GM12864 (cell line): ENCODE results near the gene PPM1E.

Source experiments
- DNase-seq: peaks from one replicate; pipeline ENCODE4 v3.0.0-alpha.2; 2011; ENCODE audit warnings: low read depth
- H3K4me3 ChIP-seq: 2 replicates; pipeline ENCODE4 v1.5.1; 2011; ENCODE audit warnings: mild to moderate bottlenecking, low read depth, low read length, control low read depth
- CTCF ChIP-seq: IDR thresholded peaks from 2 replicates; pipeline ENCODE4 v1.5.1; 2011; ENCODE audit warnings: low read depth, mild to moderate bottlenecking, moderate library complexity, low read length, control low read depth, inconsistent platforms; ENCODE audit errors: missing control alignments

PPM1E gene

GRCh38 chr17:58911741-58912343 is 156.2 kb downstream of the PPM1E start:
- TF ChIP-seq CTCF = no peak
- no peak overlapping the region for H3K4me3 ChIP-seq
- DNase-seq = no peak

DNA sequence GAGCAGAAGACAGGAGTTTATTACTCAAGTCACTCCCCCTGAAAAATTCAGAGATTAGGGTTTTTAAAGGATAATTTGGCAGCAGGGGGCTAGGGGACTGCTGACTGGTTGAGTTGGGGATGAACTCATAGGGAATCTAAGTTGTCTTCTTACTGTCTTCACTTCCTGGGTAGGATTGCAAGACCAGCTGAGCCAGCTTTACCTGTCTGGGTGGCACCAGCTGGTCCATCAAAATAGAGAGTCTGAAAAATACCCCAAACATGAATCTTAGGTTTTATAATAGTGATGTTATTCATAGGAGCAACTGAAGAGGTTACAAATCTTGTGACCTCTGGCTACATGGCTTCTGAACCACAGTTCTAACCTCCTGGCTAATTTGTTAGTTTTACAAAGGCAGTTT is 157.9 kb downstream of the PPM1E start:
- H3K4me3 ChIP-seq = no peak overlapping the region
- DNase-seq = no peak
- no peak for TF ChIP-seq CTCF

DNA sequence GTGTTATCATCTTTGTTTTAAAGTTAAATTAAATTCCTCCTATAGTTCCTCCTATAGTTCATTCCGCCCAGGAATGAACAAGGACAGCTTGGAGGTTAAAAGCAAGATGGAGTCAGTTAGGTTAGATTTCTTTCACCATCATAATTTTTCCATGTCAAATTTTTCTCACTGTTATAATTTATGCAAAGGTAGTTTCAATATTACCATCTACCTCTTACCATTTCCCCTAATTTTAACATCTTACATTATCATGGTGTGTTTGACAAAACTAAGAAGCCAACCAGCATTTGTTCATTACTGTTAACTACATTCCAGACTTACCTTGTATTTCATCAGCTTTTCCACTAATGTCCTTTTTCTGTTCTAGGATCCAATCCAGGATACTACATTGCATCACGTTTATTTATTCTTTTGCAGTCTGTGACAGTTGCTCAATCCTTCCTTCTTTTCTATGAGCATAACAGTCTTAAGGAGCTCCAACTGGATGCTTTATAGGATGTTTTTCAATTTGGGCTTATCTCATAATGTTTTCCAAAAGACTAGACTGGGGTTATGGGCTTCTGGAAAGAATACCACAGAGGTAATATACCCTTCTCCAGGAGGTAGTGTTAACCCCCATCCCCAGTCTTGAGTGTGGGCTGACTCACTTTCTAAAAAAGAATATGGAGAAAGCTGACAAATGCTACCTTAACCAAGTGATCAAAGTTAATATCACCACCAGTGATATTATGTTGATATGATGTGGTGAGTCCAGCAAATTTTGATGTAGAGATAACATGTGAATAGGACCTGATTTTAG is 158.5 kb downstream of the PPM1E start:
- no peak overlapping the region for H3K4me3 ChIP-seq
- TF ChIP-seq CTCF = no peak
- DNase-seq = no peak

DNA sequence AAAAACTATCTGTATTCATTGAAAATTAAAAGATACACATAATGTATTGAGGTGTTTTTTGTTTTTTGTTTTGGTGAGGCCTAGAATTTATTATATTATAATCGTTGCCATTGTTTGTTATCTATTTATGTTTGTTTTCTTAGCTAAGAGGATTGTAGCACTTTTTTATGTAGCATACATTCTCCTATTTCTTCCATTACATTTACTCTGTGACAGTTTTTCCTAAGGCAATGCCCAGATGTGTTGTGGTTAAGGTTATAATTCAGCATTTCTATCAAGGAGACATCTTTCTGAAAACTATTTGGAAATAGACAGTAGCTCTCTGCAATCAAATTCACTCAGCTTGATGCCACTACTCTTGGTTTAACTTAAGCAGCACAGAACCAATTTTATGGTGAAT is 161.6 kb downstream of the PPM1E start:
- no peak overlapping the region for H3K4me3 ChIP-seq
- no peak for DNase-seq
- TF ChIP-seq CTCF = no peak

DNA sequence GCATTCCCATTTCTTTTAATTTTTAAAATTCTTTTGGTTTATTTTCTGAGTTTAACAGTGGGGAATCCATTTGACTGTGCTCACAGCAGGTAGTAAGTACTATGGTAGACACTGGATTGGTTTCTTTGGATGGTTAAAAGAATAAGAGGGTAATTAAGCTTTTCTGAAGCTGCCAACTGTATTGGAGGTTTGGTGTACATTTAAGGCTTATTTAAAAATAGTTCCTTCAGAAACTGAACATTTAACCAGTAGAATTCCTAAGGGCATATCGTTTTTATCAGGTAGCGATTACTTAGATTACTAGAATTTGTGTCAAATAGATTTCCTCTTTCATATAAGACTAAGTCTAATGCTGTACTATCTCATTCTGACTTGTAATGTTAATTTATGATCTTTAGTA is 162.4 kb downstream of the PPM1E start:
- H3K4me3 ChIP-seq = no peak overlapping the region
- TF ChIP-seq CTCF = no peak
- no peak for DNase-seq

DNA sequence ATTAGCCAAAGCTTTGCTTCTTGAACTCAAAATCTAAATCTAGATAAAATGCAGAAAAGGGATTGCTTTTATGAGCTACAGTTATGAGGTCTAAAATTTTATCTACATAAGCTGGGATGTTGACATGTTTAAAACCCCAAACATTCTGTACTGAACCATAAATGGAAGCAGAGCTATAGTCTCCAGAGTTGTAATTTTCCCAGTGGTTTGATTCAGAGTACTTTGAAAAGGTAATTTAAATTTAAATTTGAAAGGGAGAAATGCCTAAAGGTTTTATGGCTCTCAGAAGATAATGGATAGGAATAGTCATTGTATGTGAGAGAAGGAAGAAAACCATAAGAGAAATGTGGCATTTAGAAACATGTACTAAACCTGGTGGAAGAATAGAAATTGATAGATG is 163.2 kb downstream of the PPM1E start:
- no peak for TF ChIP-seq CTCF
- H3K4me3 ChIP-seq = no peak overlapping the region
- no peak for DNase-seq

DNA sequence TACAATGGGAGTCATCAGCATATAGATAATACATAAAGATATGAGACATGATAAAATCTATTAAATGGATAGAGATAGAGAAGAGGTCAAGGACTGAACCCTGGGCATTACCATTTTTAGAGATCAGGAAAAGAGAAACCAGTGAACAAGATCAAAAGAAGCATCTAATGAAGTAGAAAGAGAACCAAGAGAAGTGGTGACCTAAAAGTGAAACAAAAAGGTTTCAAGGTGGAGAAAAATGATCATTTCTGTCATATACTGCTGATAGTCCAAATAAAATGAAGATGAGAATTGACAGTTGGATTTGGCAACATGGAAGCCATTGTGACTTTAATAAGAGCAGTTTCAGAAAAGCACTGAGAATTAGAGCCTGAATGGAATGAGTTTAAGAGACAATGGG is 165.1 kb downstream of the PPM1E start:
- no peak for TF ChIP-seq CTCF
- DNase-seq = no peak
- no peak overlapping the region for H3K4me3 ChIP-seq
